Measurements from ENCODE around the gene FOXO1.

The FOXO1 gene

DNA sequence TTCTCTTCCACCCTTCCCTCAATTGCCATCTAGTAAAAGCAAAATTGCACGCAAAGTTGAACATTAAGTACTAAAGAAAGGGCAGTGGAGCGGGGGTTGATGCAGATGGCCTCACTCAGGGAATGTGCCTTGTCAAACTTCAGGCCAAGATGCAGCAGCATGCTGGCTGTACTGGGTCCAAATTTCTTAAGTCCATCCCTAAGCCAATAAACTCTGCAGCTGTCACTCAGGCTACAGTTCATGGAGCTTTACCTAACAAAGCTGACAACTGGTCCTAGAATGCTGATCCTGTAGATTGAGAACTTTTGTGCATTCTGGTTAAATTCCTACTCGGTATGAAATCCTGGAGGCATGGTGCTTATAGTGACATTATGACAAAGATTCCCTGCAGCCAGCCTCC is 88.4 kb downstream of the FOXO1 start:
- no peaks in the 10 kb centered on the region for H3K36me3 ChIP-seq (ENCODE audit: control insufficient read depth, insufficient read depth, low read length)
- H3K27ac ChIP-seq (ENCODE audit: low read depth, low read length), result no peak overlapping the region
- H3K9ac ChIP-seq (ENCODE audit: low read length), result no peak overlapping the region
- H3K4me1 ChIP-seq (ENCODE audit: control insufficient read depth, insufficient read depth, low read length), result peaks cover 9% of the 10 kb centered on the region
- H3K27me3 ChIP-seq (ENCODE audit: control insufficient read depth, insufficient read depth, low read length), result no peaks in the 10 kb centered on the region
- no peak overlapping the region for H3K4me3 ChIP-seq (ENCODE audit: low read length)

DNA sequence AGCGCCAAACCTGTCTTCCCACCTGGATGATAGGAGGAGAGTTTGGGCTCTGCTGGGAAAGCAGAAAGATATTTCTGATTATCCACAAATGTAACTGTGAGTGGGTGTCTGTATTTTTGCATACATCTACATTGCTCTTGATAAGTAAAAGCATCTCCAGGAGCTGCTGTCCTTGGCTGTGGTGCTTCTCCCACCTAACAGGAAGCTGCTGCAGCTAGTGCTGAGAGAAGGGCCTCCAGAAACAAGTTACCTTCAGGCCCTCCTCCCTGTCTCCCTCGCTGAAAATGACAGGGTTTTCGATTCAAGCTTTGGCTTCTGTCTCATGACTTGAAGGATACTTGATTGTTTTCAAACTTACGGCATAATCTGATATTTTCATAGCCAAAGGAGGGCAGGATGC is 90.1 kb downstream of the FOXO1 start:
- Histone ChIP-seq H3K9ac (ENCODE audit: low read length) (no peak overlapping the region), H3K4me1 (ENCODE audit: control insufficient read depth, insufficient read depth, low read length) (peaks cover 9% of the 10 kb centered on the region), H3K36me3 (ENCODE audit: control insufficient read depth, insufficient read depth, low read length) (no peaks in the 10 kb centered on the region), H3K27me3 (ENCODE audit: control insufficient read depth, insufficient read depth, low read length) (no peaks in the 10 kb centered on the region), H3K4me3 (ENCODE audit: low read length) (no peak overlapping the region), H3K27ac (ENCODE audit: low read depth, low read length) (no peak overlapping the region)

DNA sequence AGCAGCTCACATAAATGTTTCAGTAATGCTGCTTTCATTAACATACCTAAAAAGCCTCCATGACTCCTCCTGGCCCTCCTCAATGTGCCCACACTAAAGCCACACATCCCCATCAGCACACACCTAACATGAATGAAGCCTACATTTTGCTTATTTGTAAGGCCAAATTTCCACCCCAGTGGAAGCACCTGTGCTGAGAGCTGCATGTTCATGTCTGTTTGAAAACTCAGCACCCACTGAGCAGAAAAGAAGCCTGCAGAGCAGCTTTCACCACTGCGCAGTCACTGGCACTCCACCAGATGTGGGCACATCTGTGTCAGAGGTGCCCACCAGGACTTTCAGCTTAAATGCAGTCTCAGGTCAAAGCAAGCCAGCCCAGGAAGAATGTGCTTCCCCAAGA is 93.5 kb downstream of the FOXO1 start:
- Histone ChIP-seq H3K9ac (ENCODE audit: low read length) (no peak overlapping the region), H3K27ac (ENCODE audit: low read depth, low read length) (no peak overlapping the region), H3K4me3 (ENCODE audit: low read length) (no peak overlapping the region), H3K4me1 (ENCODE audit: control insufficient read depth, insufficient read depth, low read length) (peaks cover 6% of the 10 kb centered on the region), H3K27me3 (ENCODE audit: control insufficient read depth, insufficient read depth, low read length) (no peaks in the 10 kb centered on the region), H3K36me3 (ENCODE audit: control insufficient read depth, insufficient read depth, low read length) (no peaks in the 10 kb centered on the region)

DNA sequence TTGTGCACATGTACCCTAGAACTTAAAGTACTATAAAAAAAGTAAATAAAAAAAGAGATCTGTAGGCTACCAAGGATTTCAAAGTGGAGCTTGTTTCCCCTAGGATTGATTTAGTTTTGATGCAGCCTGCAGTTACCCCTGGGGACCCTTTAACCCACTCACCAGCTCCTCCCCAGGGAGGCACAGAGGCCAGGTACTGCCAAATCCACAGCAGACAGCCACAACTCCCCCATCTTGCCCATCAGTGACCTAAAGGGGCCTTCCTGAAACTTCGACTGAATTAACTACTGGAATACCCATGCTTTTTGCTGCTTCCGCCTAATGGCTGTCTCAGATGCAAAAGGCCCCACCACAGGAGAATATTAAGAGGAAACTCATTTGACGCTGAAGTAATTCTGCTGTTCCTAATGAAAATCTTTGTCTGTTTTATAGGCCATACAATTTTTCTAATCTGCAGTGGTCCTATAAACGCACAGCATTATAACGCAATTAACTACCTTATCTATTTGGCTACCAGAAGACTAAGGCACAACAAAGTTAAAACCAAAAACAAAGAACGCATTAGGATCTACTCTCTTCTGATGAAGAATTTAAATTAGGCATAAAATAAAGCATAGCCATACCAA is 95.0 kb downstream of the FOXO1 start:
- no peaks in the 10 kb centered on the region for H3K36me3 ChIP-seq (ENCODE audit: control insufficient read depth, insufficient read depth, low read length)
- no peak overlapping the region for H3K27ac ChIP-seq (ENCODE audit: low read depth, low read length)
- H3K27me3 ChIP-seq (ENCODE audit: control insufficient read depth, insufficient read depth, low read length), result no peaks in the 10 kb centered on the region
- no peak overlapping the region for H3K4me3 ChIP-seq (ENCODE audit: low read length)
- peaks cover 4% of the 10 kb centered on the region for H3K4me1 ChIP-seq (ENCODE audit: control insufficient read depth, insufficient read depth, low read length)
- H3K9ac ChIP-seq (ENCODE audit: low read length), result no peak overlapping the region

DNA sequence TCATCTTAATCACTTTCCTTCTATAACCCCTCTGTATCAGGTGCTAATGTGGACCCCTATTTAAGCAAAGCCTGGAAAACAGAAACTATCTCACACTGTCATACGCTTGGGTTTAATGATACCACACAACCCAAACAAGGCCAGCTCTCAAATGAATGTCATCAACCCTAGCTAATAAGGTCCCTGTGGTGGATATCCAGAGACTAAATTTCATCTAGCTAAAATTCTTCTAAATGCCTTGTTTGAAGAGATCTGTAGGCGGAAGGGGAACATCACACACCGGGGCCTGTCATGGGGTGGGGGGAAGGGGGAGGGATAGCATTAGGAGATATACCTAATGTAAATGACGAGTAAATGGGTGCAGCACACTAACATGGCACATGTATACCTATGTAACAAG is 95.5 kb downstream of the FOXO1 start:
- Histone ChIP-seq H3K4me3 (ENCODE audit: low read length) (no peak overlapping the region), H3K36me3 (ENCODE audit: control insufficient read depth, insufficient read depth, low read length) (no peaks in the 10 kb centered on the region), H3K27ac (ENCODE audit: low read depth, low read length) (no peak overlapping the region), H3K9ac (ENCODE audit: low read length) (no peak overlapping the region), H3K4me1 (ENCODE audit: control insufficient read depth, insufficient read depth, low read length) (peaks cover 4% of the 10 kb centered on the region), H3K27me3 (ENCODE audit: control insufficient read depth, insufficient read depth, low read length) (no peaks in the 10 kb centered on the region)

- H3K4me1 ChIP-seq (ENCODE audit: control insufficient read depth, insufficient read depth, low read length), result peaks cover 4% of the 10 kb centered on the region
- H3K27me3 ChIP-seq (ENCODE audit: control insufficient read depth, insufficient read depth, low read length), result no peaks in the 10 kb centered on the region
- no peak overlapping the region for H3K9ac ChIP-seq (ENCODE audit: low read length)
- no peak overlapping the region for H3K4me3 ChIP-seq (ENCODE audit: low read length)
- H3K36me3 ChIP-seq (ENCODE audit: control insufficient read depth, insufficient read depth, low read length), result no peaks in the 10 kb centered on the region
- H3K27ac ChIP-seq (ENCODE audit: low read depth, low read length), result no peak overlapping the region
Measured at GRCh38 chr13:40569024-40569350, 97.5 kb downstream of the FOXO1 start.

- Histone ChIP-seq H3K4me1 (ENCODE audit: control insufficient read depth, insufficient read depth, low read length) (peaks cover 4% of the 10 kb centered on the region), H3K27ac (ENCODE audit: low read depth, low read length) (no peak overlapping the region), H3K36me3 (ENCODE audit: control insufficient read depth, insufficient read depth, low read length) (no peaks in the 10 kb centered on the region)
Measured at GRCh38 chr13:40568246-40569023, 98.0 kb downstream of the FOXO1 start.

DNA sequence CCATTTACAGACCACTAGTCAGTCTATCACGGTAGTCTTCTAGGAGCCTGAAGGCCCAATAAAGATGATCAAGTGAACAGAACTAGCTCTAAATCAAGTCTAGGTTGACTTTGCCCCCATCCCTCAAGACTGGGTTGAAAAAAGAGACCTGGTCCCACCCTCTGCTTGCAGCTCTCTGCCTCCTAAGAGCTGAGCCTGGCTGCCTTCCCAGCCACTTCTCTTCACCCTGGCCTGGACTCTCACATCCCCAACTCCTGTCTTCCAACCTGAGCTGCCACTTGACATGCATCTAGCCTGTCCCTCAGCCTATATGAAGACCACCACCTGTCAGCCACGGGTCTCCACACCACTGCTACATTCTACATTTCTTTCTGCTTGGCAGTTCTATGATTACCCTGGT is 99.6 kb downstream of the FOXO1 start:
- H3K36me3 ChIP-seq (ENCODE audit: control insufficient read depth, insufficient read depth, low read length), result no peaks in the 10 kb centered on the region
- H3K27me3 ChIP-seq (ENCODE audit: control insufficient read depth, insufficient read depth, low read length), result no peaks in the 10 kb centered on the region
- no peak overlapping the region for H3K9ac ChIP-seq (ENCODE audit: low read length)
- peaks cover 4% of the 10 kb centered on the region for H3K4me1 ChIP-seq (ENCODE audit: control insufficient read depth, insufficient read depth, low read length)
- no peak overlapping the region for H3K4me3 ChIP-seq (ENCODE audit: low read length)
- no peak overlapping the region for H3K27ac ChIP-seq (ENCODE audit: low read depth, low read length)

More at GRCh38 chr13:40568246-40569023, 98.0 kb downstream of the FOXO1 start:
- H3K27me3 ChIP-seq (ENCODE audit: control insufficient read depth, insufficient read depth, low read length), result no peaks in the 10 kb centered on the region
- H3K4me3 ChIP-seq (ENCODE audit: low read length), result no peak overlapping the region
- H3K9ac ChIP-seq (ENCODE audit: low read length), result no peak overlapping the region

DNA sequence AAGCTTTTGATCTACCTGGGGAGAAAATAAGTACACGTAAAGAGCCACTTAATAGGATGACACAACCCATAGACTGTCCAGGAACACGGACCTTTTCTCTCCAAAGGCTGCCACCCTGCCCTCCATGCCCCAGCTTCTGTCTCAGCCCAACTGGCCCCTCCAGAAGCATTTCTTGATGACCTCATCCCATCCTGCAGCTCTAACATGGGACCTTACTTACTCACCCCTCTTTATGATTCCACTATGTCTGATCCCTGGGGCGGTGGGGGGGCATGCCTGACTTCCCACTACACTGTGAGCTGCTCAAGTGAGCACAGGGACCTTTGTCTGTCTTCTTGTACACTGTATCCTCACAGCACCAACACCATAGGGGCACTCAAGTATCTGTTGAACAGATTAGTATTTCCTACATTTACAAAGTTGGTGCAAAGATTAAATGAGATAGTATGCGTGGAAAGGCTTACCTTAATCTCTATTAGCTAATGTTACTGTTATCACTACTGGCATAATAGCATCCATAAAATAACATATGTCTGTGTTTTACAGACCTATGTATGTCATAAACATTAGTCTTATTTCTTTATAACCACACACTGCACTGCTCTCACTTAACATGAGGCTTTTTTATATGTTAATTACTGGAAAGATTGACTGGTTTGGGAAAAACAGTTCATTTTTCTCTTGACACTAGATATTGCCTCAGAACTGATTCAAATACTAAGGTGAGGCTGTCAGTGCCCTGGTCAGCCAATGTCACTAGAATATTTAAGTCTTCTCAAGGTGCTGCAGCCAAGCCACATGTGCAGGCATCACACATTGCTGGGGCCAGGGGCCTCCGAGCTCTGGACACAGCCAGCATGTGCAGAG is 100.9 kb downstream of the FOXO1 start:
- no peak overlapping the region for H3K27ac ChIP-seq (ENCODE audit: low read depth, low read length)
- no peaks in the 10 kb centered on the region for H3K27me3 ChIP-seq (ENCODE audit: control insufficient read depth, insufficient read depth, low read length)
- H3K4me1 ChIP-seq (ENCODE audit: control insufficient read depth, insufficient read depth, low read length), result peaks cover 4% of the 10 kb centered on the region
- H3K9ac ChIP-seq (ENCODE audit: low read length), result no peak overlapping the region
- no peak overlapping the region for H3K4me3 ChIP-seq (ENCODE audit: low read length)
- no peaks in the 10 kb centered on the region for H3K36me3 ChIP-seq (ENCODE audit: control insufficient read depth, insufficient read depth, low read length)

- Histone ChIP-seq H3K4me3 (ENCODE audit: low read length) (no peak overlapping the region), H3K36me3 (ENCODE audit: control insufficient read depth, insufficient read depth, low read length) (no peaks in the 10 kb centered on the region), H3K9ac (ENCODE audit: low read length) (no peak overlapping the region), H3K27me3 (ENCODE audit: control insufficient read depth, insufficient read depth, low read length) (no peaks in the 10 kb centered on the region), H3K27ac (ENCODE audit: low read depth, low read length) (no peak overlapping the region), H3K4me1 (ENCODE audit: control insufficient read depth, insufficient read depth, low read length) (peaks cover 4% of the 10 kb centered on the region)
Measured at GRCh38 chr13:40564342-40565001, 102.0 kb downstream of the FOXO1 start.

GRCh38 chr13:40563350-40564125 is 102.9 kb downstream of the FOXO1 start:
- Histone ChIP-seq H3K27ac (ENCODE audit: low read depth, low read length) (no peak overlapping the region), H3K27me3 (ENCODE audit: control insufficient read depth, insufficient read depth, low read length) (no peaks in the 10 kb centered on the region), H3K36me3 (ENCODE audit: control insufficient read depth, insufficient read depth, low read length) (no peaks in the 10 kb centered on the region), H3K9ac (ENCODE audit: low read length) (no peak overlapping the region), H3K4me3 (ENCODE audit: low read length) (no peak overlapping the region), H3K4me1 (ENCODE audit: control insufficient read depth, insufficient read depth, low read length) (peaks cover 4% of the 10 kb centered on the region)

DNA sequence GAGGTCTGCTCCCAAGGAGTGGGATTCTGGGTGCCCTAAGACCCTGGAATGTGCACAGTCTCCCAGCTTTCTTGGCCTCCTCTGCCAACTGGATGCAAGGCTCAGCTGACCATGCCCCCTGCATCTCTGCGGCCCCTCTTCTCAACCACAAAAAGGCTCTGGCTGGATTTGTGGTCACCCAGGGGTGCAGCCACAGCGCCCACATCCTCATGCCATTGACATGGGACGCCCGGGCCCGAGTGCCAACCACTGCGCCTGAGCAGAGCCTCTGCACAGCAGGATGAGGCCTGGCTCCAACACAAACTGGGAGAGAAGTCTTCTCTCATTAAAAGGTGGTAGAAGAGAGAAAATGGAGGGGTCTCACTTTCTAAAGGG is 103.5 kb downstream of the FOXO1 start:
- H3K4me3 ChIP-seq (ENCODE audit: low read length), result no peak overlapping the region
- H3K27ac ChIP-seq (ENCODE audit: low read depth, low read length), result no peak overlapping the region
- peaks cover 4% of the 10 kb centered on the region for H3K4me1 ChIP-seq (ENCODE audit: control insufficient read depth, insufficient read depth, low read length)
- H3K9ac ChIP-seq (ENCODE audit: low read length), result no peak overlapping the region
- H3K27me3 ChIP-seq (ENCODE audit: control insufficient read depth, insufficient read depth, low read length), result no peaks in the 10 kb centered on the region
- no peaks in the 10 kb centered on the region for H3K36me3 ChIP-seq (ENCODE audit: control insufficient read depth, insufficient read depth, low read length)

Data from rectal smooth muscle tissue (tissue), 1 donor.